Activated T-helper 1 cell treated with anti-CD3 and anti-CD28 coated beads, Interleukin-12 subunit alpha, Interleukin-12 subunit beta, Interleukin-2, Interleukin-4 antibody, amounts not matched to agents 30 ng/mL and 10 ng/mL and 1 ng/mL, durations not matched to agents 14 hours and 24 hours and 36 hours (primary cell): ENCODE measurements around the gene NADSYN1. TPM values are rescaled to one million over a fixed set of nuclear protein-coding genes. Genes with fewer than 3 reads are reported as not detected.

Source experiments
- DNase-seq: peaks from one replicate; pipeline ENCODE4 v3.0.0; 2021; ENCODE audit warnings: low spot score
- H3K27ac Mint-ChIP-seq: one replicate; pipeline ENCODE4 v1.8.0; 2021; ENCODE audit warnings: mild to moderate bottlenecking, mixed read lengths
- H3K27me3 Mint-ChIP-seq: one replicate; pipeline ENCODE4 v1.8.0; 2022; ENCODE audit warnings: mild to moderate bottlenecking, moderate library complexity, mixed read lengths; ENCODE audit not compliant: insufficient read depth
- H3K36me3 Mint-ChIP-seq: one replicate; pipeline ENCODE4 v1.8.0; 2021; ENCODE audit warnings: low read depth, mixed read lengths
- H3K4me1 Mint-ChIP-seq: one replicate; pipeline ENCODE4 v1.8.0; 2021; ENCODE audit warnings: low read depth, mixed read lengths
- H3K4me3 Mint-ChIP-seq: one replicate; pipeline ENCODE4 v1.8.0; 2021; ENCODE audit warnings: mild to moderate bottlenecking, moderate library complexity, mixed read lengths
- H3K9me3 Mint-ChIP-seq: one replicate; pipeline ENCODE4 v1.8.0; 2021; ENCODE audit warnings: mixed read lengths
- intact Hi-C: fragments of 100-400 bp; cut with micrococcal nuclease; formaldehyde crosslinking; loops from one replicate; pipeline ENCODE4 v1.15.1; 2024
- total RNA-seq: library from RNA; stranded (reverse); gene quantifications from 2 replicates; pipeline ENCODE4 v1.2.3, GENCODE V29; 2022

NADSYN1 gene
- total RNA-seq, 1 donor from 2014 or later: 96.3 TPM

DNA sequence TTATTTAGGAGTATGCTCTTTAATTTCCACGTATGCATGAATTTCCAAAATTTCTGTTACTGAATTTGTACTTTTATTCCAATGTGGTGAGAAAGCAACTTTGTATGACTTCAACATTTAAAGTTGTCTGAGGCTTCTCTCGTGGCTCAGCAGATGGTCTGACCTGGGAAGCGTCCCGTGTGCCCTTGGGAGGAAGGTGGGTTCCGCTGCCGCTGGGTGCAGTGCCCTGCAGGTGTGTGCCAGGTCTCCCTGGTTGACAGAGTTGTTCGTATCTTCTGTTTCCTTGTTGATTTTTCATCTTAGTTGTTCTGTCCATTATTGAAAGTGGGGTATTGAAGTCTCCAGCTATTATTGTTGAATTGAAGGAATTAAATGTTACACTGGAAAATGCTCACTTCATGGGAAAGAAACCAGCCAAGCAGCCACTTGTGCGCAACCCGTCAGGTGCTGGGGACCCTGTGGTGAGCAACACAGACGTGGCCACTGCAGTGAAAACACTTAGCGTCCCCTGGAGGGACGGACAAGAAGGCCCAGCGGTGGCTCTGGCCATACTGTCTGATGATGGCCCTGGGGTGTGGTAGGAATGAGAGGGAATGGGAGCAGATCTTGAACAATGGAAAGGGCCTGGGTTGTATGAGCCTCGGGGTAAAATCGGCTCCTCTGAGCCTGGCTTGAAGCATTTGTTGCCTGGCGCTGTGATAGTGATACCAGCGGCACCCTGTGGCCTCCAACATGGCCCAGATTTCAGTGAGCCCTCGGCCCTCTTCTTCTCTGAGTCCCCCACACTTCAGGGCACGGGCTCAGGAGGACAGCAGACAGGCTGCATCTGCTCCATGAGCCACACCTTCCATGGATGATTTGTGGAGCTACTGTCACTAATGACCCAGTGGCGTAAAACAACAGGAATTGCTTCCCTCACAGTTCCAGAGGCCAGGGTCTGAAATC, 42.6 kb downstream of the NADSYN1 start:
- H3K36me3 Mint-ChIP-seq: peaks cover 62% of the 10 kb centered on the region
- H3K9me3 Mint-ChIP-seq: no peaks in the 10 kb centered on the region
- no peak for DNase-seq
- peaks cover 12% of the 10 kb centered on the region for H3K4me1 Mint-ChIP-seq
- intact Hi-C loops: no loop called here
- H3K4me3 Mint-ChIP-seq: no peak overlapping the region
- no peaks in the 10 kb centered on the region for H3K27me3 Mint-ChIP-seq
- peak overlapping the region; percentile 57 for H3K27ac Mint-ChIP-seq

- Mint-ChIP-seq H3K27me3 (no peaks in the 10 kb centered on the region), H3K27ac (no peak overlapping the region), H3K4me3 (no peak overlapping the region), H3K4me1 (peaks cover 12% of the 10 kb centered on the region), H3K36me3 (peaks cover 58% of the 10 kb centered on the region), H3K9me3 (no peaks in the 10 kb centered on the region)
- intact Hi-C loops: no loop called here
- DNase-seq: no peak
These were observed 43.4 kb downstream of the NADSYN1 start for GRCh38 chr11:71496421-71496820.

DNA sequence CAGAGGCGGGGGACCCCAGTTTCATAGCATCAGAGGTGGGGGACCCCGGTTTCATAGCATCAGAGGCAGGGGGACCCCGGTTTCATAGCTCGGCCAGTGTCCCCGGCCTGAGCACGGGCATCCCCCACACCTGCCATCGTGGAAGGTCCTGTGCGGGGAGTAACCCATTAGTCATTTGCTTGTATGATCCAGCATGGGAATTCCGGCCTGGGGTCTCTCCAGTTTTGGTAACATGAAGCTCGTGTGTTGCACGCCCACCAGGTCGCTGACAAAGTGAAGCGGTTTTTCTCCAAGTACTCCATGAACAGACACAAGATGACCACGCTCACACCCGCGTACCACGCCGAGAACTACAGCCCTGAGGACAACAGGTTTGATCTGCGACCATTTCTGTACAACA, 45.1 kb downstream of the NADSYN1 start:
- H3K4me1 Mint-ChIP-seq: peaks cover 12% of the 10 kb centered on the region
- no peak overlapping the region for H3K27ac Mint-ChIP-seq
- H3K9me3 Mint-ChIP-seq: no peaks in the 10 kb centered on the region
- H3K27me3 Mint-ChIP-seq: no peaks in the 10 kb centered on the region
- intact Hi-C loops: no loop called here
- DNase-seq: no peak
- no peak overlapping the region for H3K4me3 Mint-ChIP-seq
- H3K36me3 Mint-ChIP-seq: peaks cover 47% of the 10 kb centered on the region

- DNase-seq: no peak
- Mint-ChIP-seq H3K4me3 (no peak overlapping the region), H3K27me3 (no peaks in the 10 kb centered on the region), H3K9me3 (no peaks in the 10 kb centered on the region), H3K36me3 (peaks cover 43% of the 10 kb centered on the region), H3K4me1 (peaks cover 12% of the 10 kb centered on the region), H3K27ac (peak overlapping the region; percentile 62)
- intact Hi-C loops: no loop called here
These were observed 46.1 kb downstream of the NADSYN1 start for GRCh38 chr11:71499125-71499524.

DNA sequence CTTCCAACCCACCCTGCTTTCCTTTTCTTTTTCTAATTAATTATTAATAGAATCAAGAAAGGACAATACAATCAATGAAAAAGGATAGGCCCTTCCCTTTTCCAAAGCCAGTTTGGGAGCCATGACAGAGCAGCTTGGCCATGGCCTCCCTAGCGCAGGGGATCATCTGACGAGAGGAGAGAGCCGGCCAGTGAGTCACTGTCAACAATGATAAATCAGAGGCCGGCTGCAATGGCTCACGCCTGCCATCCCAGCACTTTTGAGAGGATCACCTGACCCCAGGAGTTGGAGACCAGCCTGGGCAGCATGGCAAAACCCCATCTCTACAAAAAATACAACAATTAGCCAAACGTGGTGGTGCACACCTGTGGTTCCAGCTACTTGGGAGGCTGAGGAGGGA, 46.5 kb downstream of the NADSYN1 start:
- H3K4me1 Mint-ChIP-seq: peaks cover 12% of the 10 kb centered on the region
- no peaks in the 10 kb centered on the region for H3K27me3 Mint-ChIP-seq
- DNase-seq: no peak
- intact Hi-C loops: no loop called here
- H3K27ac Mint-ChIP-seq: no peak overlapping the region
- no peak overlapping the region for H3K4me3 Mint-ChIP-seq
- H3K9me3 Mint-ChIP-seq: no peaks in the 10 kb centered on the region
- H3K36me3 Mint-ChIP-seq: peaks cover 42% of the 10 kb centered on the region

GRCh38 chr11:71500601-71501021, 47.6 kb downstream of the NADSYN1 start:
- H3K9me3 Mint-ChIP-seq: no peaks in the 10 kb centered on the region
- peaks cover 7% of the 10 kb centered on the region for H3K4me1 Mint-ChIP-seq
- no peak for DNase-seq
- H3K27ac Mint-ChIP-seq: no peak overlapping the region
- no peaks in the 10 kb centered on the region for H3K27me3 Mint-ChIP-seq
- peaks cover 39% of the 10 kb centered on the region for H3K36me3 Mint-ChIP-seq
- H3K4me3 Mint-ChIP-seq: no peak overlapping the region
- intact Hi-C loops: no loop called here

DNA sequence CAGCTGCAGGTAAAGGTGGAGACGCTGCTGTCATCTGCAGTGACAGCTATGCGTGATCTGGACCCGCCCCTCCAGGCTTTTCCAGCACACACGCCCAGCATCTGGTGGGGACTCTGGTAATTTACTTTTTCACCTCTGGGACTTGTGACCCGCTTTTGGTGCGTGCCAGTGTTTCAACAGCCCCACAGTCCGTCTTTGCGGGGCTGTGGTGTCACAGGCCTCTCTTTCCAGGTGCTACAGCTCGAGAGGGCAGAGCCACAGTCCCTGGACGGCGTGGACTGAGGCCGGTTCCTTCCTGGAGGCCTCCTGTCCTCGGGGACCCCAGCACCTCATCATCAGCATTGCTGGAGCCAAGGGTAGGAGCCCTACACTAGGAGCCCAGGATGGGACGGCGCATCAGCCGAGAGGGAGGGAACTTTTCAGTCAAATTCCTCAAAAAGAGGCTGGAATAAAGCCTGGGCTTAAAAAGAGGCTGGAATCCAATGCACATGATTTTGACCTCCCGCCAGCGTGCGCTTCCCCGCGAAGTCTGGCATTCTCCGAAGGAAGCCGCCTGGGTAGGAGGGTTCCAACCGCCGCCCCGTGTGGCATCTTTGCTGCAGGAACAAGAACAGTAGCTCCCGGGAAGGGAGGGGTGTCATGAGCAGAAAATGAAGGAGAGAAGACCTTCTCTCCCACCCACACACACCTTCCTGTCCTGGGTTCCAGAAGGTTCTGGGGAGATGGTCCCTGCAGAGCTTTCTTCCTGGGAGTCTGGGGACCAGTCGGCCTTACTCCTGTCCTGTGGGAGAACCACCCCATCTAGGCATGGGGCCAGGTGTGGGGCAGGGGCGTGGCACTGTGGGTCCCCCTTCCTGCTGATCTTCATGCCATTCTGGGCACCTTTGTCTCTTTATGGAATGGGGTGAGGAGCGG, 48.3 kb downstream of the NADSYN1 start:
- intact Hi-C loops: no loop called here
- no peak for DNase-seq
- Mint-ChIP-seq H3K36me3 (peaks cover 41% of the 10 kb centered on the region), H3K9me3 (no peaks in the 10 kb centered on the region), H3K4me3 (no peak overlapping the region), H3K27me3 (no peaks in the 10 kb centered on the region), H3K27ac (no peak overlapping the region), H3K4me1 (peaks cover 7% of the 10 kb centered on the region)

DNA sequence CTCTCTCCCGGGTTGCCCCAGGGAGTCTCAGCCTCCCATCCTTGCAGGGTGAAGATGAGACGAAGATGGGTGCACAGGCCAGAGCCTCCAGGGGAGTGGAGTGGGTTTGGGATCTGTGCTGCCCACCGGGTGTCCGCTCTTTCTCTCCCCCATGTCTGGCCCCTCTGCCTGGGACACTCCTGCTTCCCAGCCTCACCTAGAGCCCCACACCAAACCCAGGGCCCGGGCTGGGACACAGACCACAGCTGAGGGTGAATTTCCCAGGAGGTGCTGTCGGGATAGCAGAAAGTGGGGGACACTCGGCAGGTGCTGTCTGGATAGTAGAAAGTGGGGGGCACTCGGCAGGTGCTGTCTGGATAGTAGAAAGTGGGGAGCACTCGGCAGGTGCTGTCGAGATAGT, 49.0 kb downstream of the NADSYN1 start:
- peaks cover 7% of the 10 kb centered on the region for H3K4me1 Mint-ChIP-seq
- H3K27ac Mint-ChIP-seq: no peak overlapping the region
- no peaks in the 10 kb centered on the region for H3K27me3 Mint-ChIP-seq
- no peak for DNase-seq
- intact Hi-C loops: no loop called here
- H3K4me3 Mint-ChIP-seq: no peak overlapping the region
- H3K36me3 Mint-ChIP-seq: peaks cover 39% of the 10 kb centered on the region
- no peaks in the 10 kb centered on the region for H3K9me3 Mint-ChIP-seq

GRCh38 chr11:71502871-71503435, 50.0 kb downstream of the NADSYN1 start:
- DNase-seq: no peak
- intact Hi-C loops: no loop called here
- Mint-ChIP-seq H3K4me1 (peaks cover 7% of the 10 kb centered on the region), H3K9me3 (no peaks in the 10 kb centered on the region), H3K27me3 (no peaks in the 10 kb centered on the region), H3K4me3 (no peak overlapping the region), H3K36me3 (peaks cover 33% of the 10 kb centered on the region), H3K27ac (no peak overlapping the region)

GRCh38 chr11:71504531-71504930, 51.5 kb downstream of the NADSYN1 start:
- intact Hi-C loops: no loop called here
- peak overlapping the region; percentile 61 for H3K27ac Mint-ChIP-seq
- H3K9me3 Mint-ChIP-seq: peaks cover 12% of the 10 kb centered on the region
- H3K4me3 Mint-ChIP-seq: no peak overlapping the region
- H3K4me1 Mint-ChIP-seq: no peaks in the 10 kb centered on the region
- no peaks in the 10 kb centered on the region for H3K27me3 Mint-ChIP-seq
- DNase-seq: no peak
- peaks cover 22% of the 10 kb centered on the region for H3K36me3 Mint-ChIP-seq

- Mint-ChIP-seq H3K4me3 (no peak overlapping the region), H3K9me3 (peaks cover 17% of the 10 kb centered on the region), H3K36me3 (peaks cover 22% of the 10 kb centered on the region), H3K27ac (no peak overlapping the region), H3K4me1 (no peaks in the 10 kb centered on the region), H3K27me3 (no peaks in the 10 kb centered on the region)
- intact Hi-C loops: no loop called here
- no peak for DNase-seq
These were observed 52.0 kb downstream of the NADSYN1 start for GRCh38 chr11:71505001-71505400.

DNA sequence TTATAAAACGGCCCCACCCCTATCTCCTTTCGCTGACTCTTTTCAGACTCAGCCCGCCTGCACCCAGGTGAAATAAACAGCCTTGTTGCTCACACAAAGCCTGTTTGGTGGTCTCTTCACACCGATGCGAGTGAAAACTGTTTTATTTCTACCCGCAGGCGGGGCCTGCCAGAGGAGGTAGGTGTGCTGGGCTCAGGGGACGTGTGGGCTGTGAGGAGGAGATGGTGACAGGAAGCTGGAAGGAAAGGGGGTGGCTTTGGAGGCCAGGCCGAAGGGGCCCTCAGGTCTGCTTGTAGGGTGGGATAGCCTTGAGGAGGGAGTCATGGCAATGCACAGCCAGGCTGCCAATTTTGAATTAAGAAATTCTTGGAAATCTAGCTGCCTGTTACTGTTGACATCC, 52.8 kb downstream of the NADSYN1 start:
- intact Hi-C loops: no loop called here
- DNase-seq: no peak

GRCh38 chr11:71507102-71507501, 54.1 kb downstream of the NADSYN1 start:
- no peak overlapping the region for H3K4me3 Mint-ChIP-seq
- peaks cover 13% of the 10 kb centered on the region for H3K36me3 Mint-ChIP-seq
- intact Hi-C loops: no loop called here
- no peak for DNase-seq
- no peaks in the 10 kb centered on the region for H3K4me1 Mint-ChIP-seq
- H3K27ac Mint-ChIP-seq: no peak overlapping the region
- H3K9me3 Mint-ChIP-seq: peaks cover 30% of the 10 kb centered on the region
- H3K27me3 Mint-ChIP-seq: no peaks in the 10 kb centered on the region

More for the DNA sequence above, 52.8 kb downstream of the NADSYN1 start:
- H3K4me1 Mint-ChIP-seq: no peaks in the 10 kb centered on the region
- H3K9me3 Mint-ChIP-seq: peaks cover 22% of the 10 kb centered on the region
- no peak overlapping the region for H3K27ac Mint-ChIP-seq
- H3K36me3 Mint-ChIP-seq: peaks cover 14% of the 10 kb centered on the region
- no peaks in the 10 kb centered on the region for H3K27me3 Mint-ChIP-seq
- no peak overlapping the region for H3K4me3 Mint-ChIP-seq
